ENCODE measurements around the gene BST2.
A peak's percentile ranks its signal among the peaks of the same experiment; 100 is the strongest.

Gene BST2

GRCh38 chr19:17404621-17405249 lies 695 bp downstream of the BST2 start:
- peaks cover 3 to 59% (median 29%) of the 10 kb centered on the region in 5 donors for H3K4me1 ChIP-seq (ENCODE audit: control insufficient read depth in 5 of 5, insufficient read depth in 5 of 5, low read length in 5 of 5)
- H3K27ac ChIP-seq (ENCODE audit: low read depth, low read length) = peak overlapping the region; percentile 90
- peaks cover 0 to 10% (median 4%) of the 10 kb centered on the region in 5 donors for H3K36me3 ChIP-seq (ENCODE audit: control insufficient read depth in 5 of 5, insufficient read depth in 5 of 5, low read length in 5 of 5)
- no peaks in the 10 kb centered on the region for H3K9me3 ChIP-seq (ENCODE audit: control insufficient read depth in 5 of 5, low read length in 5 of 5)
- peak overlapping the region; percentile 57 to 94 (median 79) for H3K9ac ChIP-seq (ENCODE audit: low read length in 5 of 5)
- H3K27me3 ChIP-seq (ENCODE audit: control insufficient read depth in 5 of 5, insufficient read depth in 4 of 5, low read length in 5 of 5) = peaks cover 0 to 5% (median 0%) of the 10 kb centered on the region in 5 donors
- H3K4me3 ChIP-seq (ENCODE audit: low read depth in 1 of 5, low read length in 5 of 5) = peak overlapping the region; percentile 58 to 84 (median 82)

- peaks cover 0 to 5% (median 0%) of the 10 kb centered on the region in 5 donors for H3K27me3 ChIP-seq (ENCODE audit: control insufficient read depth in 5 of 5, insufficient read depth in 4 of 5, low read length in 5 of 5)
- peak overlapping the region in 4 of 5 donors; percentile 64 to 82 (median 74) for H3K9ac ChIP-seq (ENCODE audit: low read length in 5 of 5)
- no peaks in the 10 kb centered on the region for H3K9me3 ChIP-seq (ENCODE audit: control insufficient read depth in 5 of 5, low read length in 5 of 5)
- peak overlapping the region; percentile 90 for H3K27ac ChIP-seq (ENCODE audit: low read depth, low read length)
- peaks cover 0 to 10% (median 4%) of the 10 kb centered on the region in 5 donors for H3K36me3 ChIP-seq (ENCODE audit: control insufficient read depth in 5 of 5, insufficient read depth in 5 of 5, low read length in 5 of 5)
- peaks cover 3 to 59% (median 29%) of the 10 kb centered on the region in 5 donors for H3K4me1 ChIP-seq (ENCODE audit: control insufficient read depth in 5 of 5, insufficient read depth in 5 of 5, low read length in 5 of 5)
- H3K4me3 ChIP-seq (ENCODE audit: low read depth in 1 of 5, low read length in 5 of 5) = peak overlapping the region in 4 of 5 donors; percentile 79 to 84 (median 83)
Observed at GRCh38 chr19:17404015-17404414, 1.4 kb downstream of the BST2 start.

GRCh38 chr19:17402982-17403855 lies 2.2 kb downstream of the BST2 start:
- H3K4me3 ChIP-seq (ENCODE audit: low read depth in 1 of 5, low read length in 5 of 5) = peak overlapping the region in 3 of 5 donors; percentile 79 to 84 (median 84)
- H3K27ac ChIP-seq (ENCODE audit: low read depth, low read length) = peak overlapping the region; percentile 90
- peak overlapping the region in 1 of 5 donors; percentile 82 for H3K9ac ChIP-seq (ENCODE audit: low read length in 5 of 5)
- no peaks in the 10 kb centered on the region for H3K9me3 ChIP-seq (ENCODE audit: control insufficient read depth in 5 of 5, low read length in 5 of 5)
- peaks cover 3 to 62% (median 29%) of the 10 kb centered on the region in 5 donors for H3K4me1 ChIP-seq (ENCODE audit: control insufficient read depth in 5 of 5, insufficient read depth in 5 of 5, low read length in 5 of 5)
- H3K36me3 ChIP-seq (ENCODE audit: control insufficient read depth in 5 of 5, insufficient read depth in 5 of 5, low read length in 5 of 5) = peaks cover 0 to 13% (median 4%) of the 10 kb centered on the region in 5 donors
- H3K27me3 ChIP-seq (ENCODE audit: control insufficient read depth in 5 of 5, insufficient read depth in 4 of 5, low read length in 5 of 5) = peaks cover 0 to 5% (median 0%) of the 10 kb centered on the region in 5 donors

GRCh38 chr19:17401628-17402027 lies 3.8 kb downstream of the BST2 start:
- Histone ChIP-seq H3K9ac (ENCODE audit: low read length in 5 of 5) (no peak overlapping the region), H3K4me1 (ENCODE audit: control insufficient read depth in 5 of 5, insufficient read depth in 5 of 5, low read length in 5 of 5) (peaks cover 3 to 49% (median 20%) of the 10 kb centered on the region in 5 donors), H3K9me3 (ENCODE audit: control insufficient read depth in 5 of 5, low read length in 5 of 5) (no peaks in the 10 kb centered on the region), H3K27ac (ENCODE audit: low read depth, low read length) (no peak overlapping the region), H3K27me3 (ENCODE audit: control insufficient read depth in 5 of 5, insufficient read depth in 4 of 5, low read length in 5 of 5) (peaks cover 0 to 5% (median 0%) of the 10 kb centered on the region in 5 donors), H3K4me3 (ENCODE audit: low read depth in 1 of 5, low read length in 5 of 5) (no peak overlapping the region), H3K36me3 (ENCODE audit: control insufficient read depth in 5 of 5, insufficient read depth in 5 of 5, low read length in 5 of 5) (peaks cover 0 to 19% (median 4%) of the 10 kb centered on the region in 5 donors)

GRCh38 chr19:17398902-17399527 lies 6.4 kb downstream of the BST2 start:
- Histone ChIP-seq H3K36me3 (ENCODE audit: control insufficient read depth in 5 of 5, insufficient read depth in 5 of 5, low read length in 5 of 5) (peaks cover 0 to 19% (median 4%) of the 10 kb centered on the region in 5 donors), H3K9ac (ENCODE audit: low read length in 5 of 5) (no peak overlapping the region), H3K4me1 (ENCODE audit: control insufficient read depth in 5 of 5, insufficient read depth in 5 of 5, low read length in 5 of 5) (peaks cover 0 to 35% (median 14%) of the 10 kb centered on the region in 5 donors), H3K27me3 (ENCODE audit: control insufficient read depth in 5 of 5, insufficient read depth in 4 of 5, low read length in 5 of 5) (peaks cover 0 to 5% (median 0%) of the 10 kb centered on the region in 5 donors), H3K4me3 (ENCODE audit: low read depth in 1 of 5, low read length in 5 of 5) (no peak overlapping the region), H3K9me3 (ENCODE audit: control insufficient read depth in 5 of 5, low read length in 5 of 5) (no peaks in the 10 kb centered on the region), H3K27ac (ENCODE audit: low read depth, low read length) (no peak overlapping the region)

- no peaks in the 10 kb centered on the region for H3K27me3 ChIP-seq (ENCODE audit: control insufficient read depth in 5 of 5, insufficient read depth in 4 of 5, low read length in 5 of 5)
- peaks cover 0 to 13% (median 0%) of the 10 kb centered on the region in 5 donors for H3K36me3 ChIP-seq (ENCODE audit: control insufficient read depth in 5 of 5, insufficient read depth in 5 of 5, low read length in 5 of 5)
- no peak overlapping the region for H3K4me3 ChIP-seq (ENCODE audit: low read depth in 1 of 5, low read length in 5 of 5)
- H3K9me3 ChIP-seq (ENCODE audit: control insufficient read depth in 5 of 5, low read length in 5 of 5) = no peaks in the 10 kb centered on the region
- peak overlapping the region in 1 of 5 donors; percentile 1 for H3K9ac ChIP-seq (ENCODE audit: low read length in 5 of 5)
- H3K27ac ChIP-seq (ENCODE audit: low read depth, low read length) = no peak overlapping the region
- H3K4me1 ChIP-seq (ENCODE audit: control insufficient read depth in 5 of 5, insufficient read depth in 5 of 5, low read length in 5 of 5) = peaks cover 0 to 41% (median 28%) of the 10 kb centered on the region in 5 donors
Observed at GRCh38 chr19:17394891-17395415, 10.5 kb downstream of the BST2 start.

GRCh38 chr19:17393914-17394313 lies 11.5 kb downstream of the BST2 start, which contains the start of gene CCDC194:
CCDC194 (minus strand) TSS chr19:17394196; CDS start chr19:17394158, 38 bp downstream.
- peaks cover 0 to 40% (median 28%) of the 10 kb centered on the region in 5 donors for H3K4me1 ChIP-seq (ENCODE audit: control insufficient read depth in 5 of 5, insufficient read depth in 5 of 5, low read length in 5 of 5)
- H3K4me3 ChIP-seq (ENCODE audit: low read depth in 1 of 5, low read length in 5 of 5) = no peak within 1 kb of the TSS
- H3K27me3 ChIP-seq (ENCODE audit: control insufficient read depth in 5 of 5, insufficient read depth in 4 of 5, low read length in 5 of 5) = no peaks in the 10 kb centered on the region
- H3K9ac ChIP-seq (ENCODE audit: low read length in 5 of 5) = peak within 1 kb of the TSS in 1 of 5 donors; percentile 1
- peaks cover 0 to 4% (median 2%) of the 10 kb centered on the region in 5 donors for H3K9me3 ChIP-seq (ENCODE audit: control insufficient read depth in 5 of 5, low read length in 5 of 5)
- no peak within 1 kb of the TSS for H3K27ac ChIP-seq (ENCODE audit: low read depth, low read length)
- H3K36me3 ChIP-seq (ENCODE audit: control insufficient read depth in 5 of 5, insufficient read depth in 5 of 5, low read length in 5 of 5) = peaks cover 0 to 12% (median 0%) of the 10 kb centered on the region in 5 donors

GRCh38 chr19:17393002-17393401 lies 12.4 kb downstream of the BST2 start:
- Histone ChIP-seq H3K9me3 (ENCODE audit: control insufficient read depth in 5 of 5, low read length in 5 of 5) (peaks cover 0 to 4% (median 2%) of the 10 kb centered on the region in 5 donors), H3K4me3 (ENCODE audit: low read depth in 1 of 5, low read length in 5 of 5) (no peak overlapping the region), H3K27me3 (ENCODE audit: control insufficient read depth in 5 of 5, insufficient read depth in 4 of 5, low read length in 5 of 5) (no peaks in the 10 kb centered on the region), H3K9ac (ENCODE audit: low read length in 5 of 5) (no peak overlapping the region), H3K27ac (ENCODE audit: low read depth, low read length) (no peak overlapping the region), H3K36me3 (ENCODE audit: control insufficient read depth in 5 of 5, insufficient read depth in 5 of 5, low read length in 5 of 5) (peaks cover 0 to 7% (median 0%) of the 10 kb centered on the region in 5 donors), H3K4me1 (ENCODE audit: control insufficient read depth in 5 of 5, insufficient read depth in 5 of 5, low read length in 5 of 5) (peaks cover 0 to 38% (median 27%) of the 10 kb centered on the region in 5 donors)

- H3K9ac ChIP-seq (ENCODE audit: low read length in 5 of 5) = peak overlapping the region in 2 of 5 donors; percentile 1 to 43
- peaks cover 0 to 38% (median 27%) of the 10 kb centered on the region in 5 donors for H3K4me1 ChIP-seq (ENCODE audit: control insufficient read depth in 5 of 5, insufficient read depth in 5 of 5, low read length in 5 of 5)
- H3K36me3 ChIP-seq (ENCODE audit: control insufficient read depth in 5 of 5, insufficient read depth in 5 of 5, low read length in 5 of 5) = no peaks in the 10 kb centered on the region
- H3K27me3 ChIP-seq (ENCODE audit: control insufficient read depth in 5 of 5, insufficient read depth in 4 of 5, low read length in 5 of 5) = no peaks in the 10 kb centered on the region
- peaks cover 0 to 4% (median 2%) of the 10 kb centered on the region in 5 donors for H3K9me3 ChIP-seq (ENCODE audit: control insufficient read depth in 5 of 5, low read length in 5 of 5)
- H3K4me3 ChIP-seq (ENCODE audit: low read depth in 1 of 5, low read length in 5 of 5) = peak overlapping the region; percentile 31 to 63 (median 60)
- H3K27ac ChIP-seq (ENCODE audit: low read depth, low read length) = no peak overlapping the region
Observed at GRCh38 chr19:17391371-17392151, 13.9 kb downstream of the BST2 start.
